ENCODE data around the gene ANP32A. TPM values are rescaled to one million over a fixed set of nuclear protein-coding genes. Genes with fewer than 3 reads are reported as not detected.
"Not testable (repeated sequence)": the region's sequence is repeated elsewhere in the genome, so short reads cannot be mapped to it uniquely, and the experiment has no call there.

ANP32A gene
- total RNA-seq, 1 donor from 2014 or later = 109 TPM

DNA sequence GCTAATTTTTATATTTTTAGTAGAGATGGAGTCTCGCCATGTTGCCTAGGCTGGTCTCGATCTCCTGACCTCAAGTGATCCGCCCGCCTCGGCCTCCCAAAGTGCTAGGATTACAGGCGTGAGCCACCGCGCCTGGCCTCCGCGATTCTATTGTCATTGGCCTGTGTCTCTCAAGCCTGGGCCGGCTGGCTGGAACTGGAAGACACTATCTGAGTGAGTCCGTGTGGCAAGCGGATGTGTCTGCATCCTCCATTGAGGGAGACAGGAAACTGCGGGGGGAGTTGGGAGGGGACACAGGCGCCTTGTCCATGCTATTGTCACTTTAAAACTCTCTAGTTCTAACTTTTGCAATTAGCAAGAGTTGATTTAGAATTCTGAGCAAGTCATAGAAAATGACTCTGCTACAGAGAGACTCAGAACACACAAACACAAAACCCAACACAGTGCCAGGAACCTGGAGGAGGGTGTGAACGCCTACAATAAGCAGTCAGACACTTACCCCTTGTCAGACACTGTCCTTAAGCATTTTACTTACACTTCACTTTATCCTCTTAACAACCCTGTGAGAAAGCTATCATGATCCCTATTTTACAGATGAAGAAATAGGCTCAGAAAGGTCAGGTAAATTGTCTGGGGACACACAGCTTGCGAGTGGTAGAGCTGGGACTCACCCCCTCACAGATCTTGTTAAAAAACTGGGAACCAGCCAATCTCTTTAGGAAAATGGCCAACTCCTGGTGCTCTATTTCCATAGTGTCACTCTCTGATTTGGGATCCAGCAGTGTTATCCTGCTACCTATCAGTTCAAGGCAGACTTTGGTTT, 38.7 kb downstream of the ANP32A start:
- DNase-seq = peak; percentile 29

DNA sequence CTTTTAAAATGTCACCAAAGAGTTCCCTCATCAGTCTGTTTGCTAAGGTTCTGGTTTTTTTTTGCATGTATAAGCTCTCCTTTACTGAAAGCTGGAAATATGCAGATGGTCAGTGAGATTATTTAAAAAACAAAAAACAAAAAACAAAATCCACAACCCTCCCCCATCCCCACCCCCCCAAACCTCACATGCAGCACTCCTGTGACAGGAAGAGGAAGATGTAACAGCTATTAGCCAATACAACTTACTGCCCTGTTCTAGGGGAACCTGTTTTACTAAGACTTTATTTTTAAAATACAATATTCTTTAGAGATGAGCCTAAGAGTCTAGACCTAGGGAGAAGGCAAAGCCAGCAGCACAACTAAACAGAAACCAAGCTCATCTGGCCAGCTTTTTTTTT, 39.5 kb downstream of the ANP32A start:
- DNase-seq = no peak

DNA sequence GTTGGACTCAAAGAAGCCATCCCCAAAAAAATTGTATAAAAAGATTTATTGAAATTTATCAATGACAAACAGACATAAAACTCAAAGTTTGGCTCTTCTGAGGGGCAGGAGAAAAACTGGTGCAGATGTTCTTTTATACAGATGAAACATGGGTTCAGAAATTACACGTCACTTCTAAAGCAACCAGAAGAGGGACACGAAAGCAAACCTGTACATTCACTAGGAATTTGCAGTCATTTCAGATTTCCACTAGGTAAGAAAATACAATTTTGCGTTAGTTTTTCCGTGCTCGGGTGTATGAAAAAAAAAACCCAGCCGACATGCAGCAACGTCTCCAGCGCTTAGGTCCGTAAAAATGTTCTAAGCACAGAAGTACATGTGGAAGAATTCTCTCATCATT, 41.8 kb downstream of the ANP32A start:
- no peak for DNase-seq

DNA sequence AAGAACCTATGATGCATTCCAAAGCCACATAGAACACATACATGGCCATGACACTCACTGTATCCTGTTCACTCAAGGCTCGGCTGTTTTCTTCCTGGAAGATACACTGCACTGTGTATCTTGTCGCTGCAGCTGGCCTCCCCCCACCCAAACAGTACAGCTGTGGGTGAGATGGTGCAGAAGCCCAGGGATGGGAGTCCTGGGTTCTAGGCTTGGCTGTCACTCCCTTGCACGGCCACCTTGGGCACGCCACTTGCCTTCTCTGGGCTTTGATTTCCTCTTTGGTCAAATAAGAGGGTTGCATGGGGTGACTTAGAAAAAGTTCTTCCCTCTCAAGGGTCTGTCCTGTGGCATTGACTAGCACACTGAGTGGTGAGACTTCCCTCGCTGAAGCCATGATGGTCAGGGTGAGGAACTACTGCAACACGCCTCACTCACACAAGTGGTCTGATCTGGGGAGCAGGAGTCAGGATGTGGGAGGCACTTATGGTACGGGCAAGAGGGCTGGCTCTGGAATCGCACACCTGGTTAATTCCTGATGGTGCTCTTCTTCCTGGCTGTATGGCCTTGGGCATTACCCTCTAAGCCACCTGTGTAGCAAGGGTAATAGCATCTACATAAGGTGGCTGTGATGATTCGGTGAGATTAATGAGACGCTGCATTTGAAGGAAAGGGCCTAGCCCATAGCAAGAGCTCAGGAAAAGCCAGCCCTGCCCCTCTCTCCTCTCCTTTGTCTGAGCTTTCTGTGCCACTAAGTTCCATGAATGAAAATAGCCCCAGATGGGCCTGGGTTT, 44.0 kb downstream of the ANP32A start:
- no peak for DNase-seq

DNA sequence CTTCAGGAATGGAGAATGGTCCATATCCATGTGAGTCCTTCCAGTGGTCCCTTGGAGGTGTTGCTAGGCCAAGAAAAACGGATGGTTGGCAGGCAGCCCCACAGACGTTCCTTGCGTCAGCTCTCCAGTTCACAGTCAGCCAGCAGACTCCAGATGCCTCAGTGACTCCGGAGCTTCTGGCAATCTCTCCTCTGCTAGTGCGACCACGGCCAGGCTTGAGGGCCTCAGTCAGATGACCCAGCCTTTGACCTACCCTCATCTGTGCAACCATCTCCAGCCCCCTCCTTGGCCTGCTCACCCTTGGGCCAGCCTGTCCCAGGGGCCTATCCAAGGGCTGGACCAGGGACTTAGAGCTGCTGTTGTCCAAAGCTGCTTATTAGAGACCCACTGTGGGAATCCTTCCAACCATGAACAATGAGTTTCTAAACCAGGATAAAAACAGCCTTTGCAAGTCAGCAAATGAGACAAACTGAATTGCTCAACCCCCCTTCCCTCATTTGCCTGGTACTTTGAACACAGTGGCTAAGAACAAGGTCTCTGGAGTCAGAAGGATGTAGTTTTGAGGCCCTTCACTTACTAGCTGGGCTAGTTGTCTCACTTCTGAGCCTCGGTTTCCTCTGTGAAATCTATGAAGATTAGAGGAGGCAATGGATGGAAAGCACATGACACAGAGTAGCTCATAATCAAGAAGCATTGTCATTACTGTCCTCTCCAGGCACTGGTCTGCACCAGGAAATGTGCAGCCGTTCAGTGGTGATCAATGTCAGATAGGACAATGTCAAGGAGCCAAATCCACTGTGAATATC, 44.8 kb downstream of the ANP32A start:
- peak; percentile 28 for DNase-seq

DNA sequence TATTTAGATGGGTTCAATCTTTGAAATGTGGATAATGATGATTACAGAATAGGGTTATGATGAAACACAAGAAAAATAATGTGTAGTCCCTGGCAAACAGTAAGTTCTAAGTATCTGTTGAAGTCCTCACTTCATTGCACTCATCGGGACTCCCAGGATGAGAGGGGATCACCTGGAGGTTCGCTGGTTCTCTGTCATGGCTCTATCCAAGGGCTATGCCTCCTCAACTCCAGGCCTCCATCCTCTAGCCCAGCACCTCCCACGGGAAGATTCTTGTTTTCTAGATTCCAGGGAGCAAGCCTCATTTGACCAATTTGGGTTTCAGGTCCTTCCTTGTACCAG, 45.5 kb downstream of the ANP32A start:
- DNase-seq = no peak

DNA sequence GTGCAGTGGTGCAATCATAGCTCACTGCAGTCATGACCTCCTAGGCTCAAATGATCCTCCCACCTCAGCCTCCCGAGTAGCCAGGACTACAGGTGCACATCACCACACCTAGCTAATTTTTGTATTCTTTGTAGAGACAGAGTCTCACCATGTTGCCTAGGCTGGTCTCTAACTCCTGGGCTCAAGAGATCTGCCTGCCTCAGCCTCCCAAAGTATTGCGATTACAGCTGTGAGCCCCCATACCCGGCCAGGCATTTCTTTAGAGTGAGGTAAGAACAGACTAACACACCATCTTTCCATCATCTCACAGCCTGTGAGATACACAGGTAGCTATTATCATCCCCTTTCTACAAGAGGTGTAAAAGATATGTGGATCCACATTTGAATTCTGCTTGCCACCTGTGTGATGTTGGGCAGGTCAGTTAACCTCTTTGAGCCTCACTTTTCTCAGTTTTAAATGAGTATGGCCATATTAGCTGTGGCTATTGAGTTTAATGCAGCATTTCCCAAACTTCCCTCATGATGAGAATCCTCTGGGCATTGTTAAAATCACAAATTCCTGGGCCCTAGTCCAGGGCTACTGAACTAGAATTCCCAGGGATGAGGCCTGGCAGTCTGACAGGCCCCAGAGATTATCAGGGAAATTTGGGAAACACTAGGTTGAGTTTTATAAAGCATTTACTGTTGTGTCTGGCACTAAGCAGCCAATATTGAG, 46.0 kb downstream of the ANP32A start:
- no peak for DNase-seq

DNA sequence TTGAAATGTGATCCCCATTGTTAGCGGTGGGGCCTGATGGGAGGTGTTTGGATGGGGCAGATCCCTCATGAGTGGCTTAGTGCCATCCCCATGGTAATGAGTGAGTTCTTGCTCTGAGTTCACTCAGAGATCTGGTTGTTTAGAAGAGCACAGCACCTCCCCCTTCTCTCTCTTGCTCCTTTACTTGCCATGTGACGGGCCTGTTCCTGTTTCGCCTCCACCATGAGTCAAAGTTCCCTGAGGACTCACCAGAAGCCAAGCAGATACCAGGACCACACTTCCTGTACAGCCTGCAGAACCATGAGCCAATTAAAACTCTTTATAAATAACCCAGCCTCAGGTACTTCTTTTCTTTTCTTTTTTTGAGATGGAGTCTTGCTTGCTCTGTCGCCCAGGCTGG, 46.6 kb downstream of the ANP32A start:
- DNase-seq = no peak

DNA sequence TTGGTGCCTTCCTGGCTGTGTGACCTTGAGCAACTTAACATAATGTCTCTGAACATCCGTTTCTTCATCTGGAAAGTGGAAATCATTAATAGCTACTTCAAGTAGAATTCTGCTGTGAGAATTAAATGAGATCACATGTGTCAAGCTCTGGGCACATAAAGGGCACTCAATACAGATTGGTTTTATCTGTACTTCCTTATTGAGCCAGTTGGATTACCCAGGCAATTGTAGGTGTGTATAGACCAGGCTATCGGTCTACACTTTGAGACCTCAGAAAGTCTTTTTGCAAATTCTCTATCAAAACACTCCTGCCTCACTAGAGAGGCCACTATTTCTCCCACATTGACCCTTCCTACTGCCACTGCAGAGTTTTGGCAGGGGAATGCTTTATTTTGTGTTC, 47.7 kb downstream of the ANP32A start:
- no peak for DNase-seq

DNA sequence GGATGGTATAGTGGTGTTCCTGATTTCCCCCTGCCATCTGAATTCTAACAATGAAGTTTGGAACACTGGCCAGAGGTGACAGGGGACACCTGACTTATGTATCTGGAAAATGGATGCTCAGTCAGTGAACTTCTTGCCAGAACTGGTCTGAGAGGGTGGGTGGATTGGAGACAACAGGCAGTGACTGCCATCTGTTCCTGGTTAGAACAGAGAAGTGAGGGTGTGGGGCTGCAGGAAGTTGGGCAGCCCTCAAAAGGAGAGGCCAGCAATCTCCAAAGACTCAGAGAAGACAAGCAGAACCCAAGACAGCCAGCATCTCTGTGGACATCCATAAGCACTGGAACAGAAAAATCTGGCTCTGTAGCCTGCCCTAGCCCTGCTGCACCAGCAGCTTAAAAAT, 50.5 kb downstream of the ANP32A start:
- DNase-seq = no peak

DNA sequence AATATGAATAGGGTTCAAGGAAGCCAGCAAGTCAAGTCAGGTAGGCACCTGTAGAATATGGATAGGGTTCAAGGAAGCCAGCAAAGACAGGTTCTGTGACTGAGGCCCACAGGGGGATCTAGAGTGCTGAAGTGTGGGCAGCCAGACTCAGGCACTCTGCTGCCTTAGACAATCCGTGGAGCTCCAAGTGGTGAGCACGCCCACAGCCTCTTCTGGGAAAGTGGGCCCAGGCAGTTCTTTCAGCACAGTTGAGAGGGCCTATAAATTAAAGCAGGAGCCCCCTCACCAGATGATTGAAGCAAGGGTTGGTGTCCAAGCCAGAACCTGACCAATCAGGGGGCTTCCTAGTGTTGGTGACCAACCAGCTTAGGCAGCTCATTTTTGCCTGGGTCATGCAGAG, 51.0 kb downstream of the ANP32A start:
- DNase-seq = no peak

DNA sequence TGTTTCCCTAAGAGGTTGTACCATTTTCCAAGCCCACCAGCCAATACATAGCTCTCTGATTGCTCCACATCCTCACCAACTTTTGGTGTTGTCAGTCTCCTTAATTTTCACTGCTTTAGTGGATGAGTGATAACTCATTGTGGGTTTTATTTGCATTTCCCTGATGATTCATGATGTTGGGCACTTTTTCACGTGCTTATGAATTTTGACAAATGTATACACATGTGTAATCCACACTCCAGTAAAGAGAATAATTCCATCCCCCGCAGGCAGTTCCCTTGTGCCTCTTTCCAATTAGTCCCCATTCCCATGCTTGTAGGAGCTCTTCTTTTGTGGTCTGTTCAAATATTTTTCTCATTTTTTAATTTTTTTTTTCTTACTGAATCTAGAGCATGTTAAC, 52.4 kb downstream of the ANP32A start:
- no peak for DNase-seq

DNA sequence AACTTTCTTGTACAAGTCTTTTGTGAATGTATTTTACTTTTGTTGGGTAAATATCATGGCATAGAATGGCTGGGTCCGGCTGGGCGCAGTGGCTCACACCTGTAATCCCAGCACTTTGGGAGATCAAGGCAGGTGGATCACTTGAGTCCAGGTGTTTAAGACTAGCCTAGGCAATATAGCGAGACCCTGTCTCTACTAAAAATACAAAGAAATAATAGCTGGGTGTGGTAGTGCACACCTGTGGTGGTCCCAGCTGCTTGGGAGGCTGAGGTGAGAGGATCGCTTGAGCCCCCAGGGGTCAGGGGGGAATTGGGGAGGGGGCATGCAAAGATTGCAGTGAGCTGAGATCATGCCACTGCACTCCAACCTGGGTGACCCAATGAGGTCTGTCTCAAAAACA, 52.9 kb downstream of the ANP32A start:
- DNase-seq = no peak

DNA sequence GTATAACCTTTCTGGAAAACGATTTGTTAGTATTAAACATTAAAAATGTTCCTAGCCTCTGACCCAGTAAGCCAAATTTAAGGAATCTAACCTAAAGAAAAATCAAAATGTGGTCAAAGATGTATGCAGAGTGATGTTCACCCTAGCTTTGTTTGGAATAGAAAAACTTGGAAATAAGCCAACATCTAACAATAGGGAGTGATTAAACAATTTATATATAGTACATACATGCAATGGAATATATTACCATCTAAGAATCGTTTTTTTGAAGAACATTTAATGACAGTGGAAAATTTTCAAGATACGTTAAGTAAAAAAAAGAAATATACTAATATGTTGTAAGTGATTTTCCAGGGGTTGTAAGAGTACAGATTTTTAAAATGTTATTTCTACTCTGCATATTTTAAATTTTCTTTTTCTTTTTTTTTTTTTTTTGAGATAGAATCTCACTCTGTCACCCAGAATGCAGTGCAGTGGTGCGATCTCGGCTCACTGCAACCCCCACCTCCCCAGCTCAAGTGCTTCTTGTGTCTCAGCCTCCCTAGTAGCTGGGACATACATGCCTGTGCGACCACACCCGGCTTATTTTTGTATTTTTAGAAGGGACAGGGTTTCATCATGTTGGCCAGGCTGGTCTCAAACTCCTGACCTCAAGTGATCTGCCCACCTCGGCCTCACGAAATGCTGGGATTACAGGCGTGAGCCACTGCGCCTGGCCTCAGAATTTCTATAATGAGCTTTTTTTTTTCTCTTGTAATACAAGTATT, 54.9 kb downstream of the ANP32A start:
- DNase-seq = no peak

DNA sequence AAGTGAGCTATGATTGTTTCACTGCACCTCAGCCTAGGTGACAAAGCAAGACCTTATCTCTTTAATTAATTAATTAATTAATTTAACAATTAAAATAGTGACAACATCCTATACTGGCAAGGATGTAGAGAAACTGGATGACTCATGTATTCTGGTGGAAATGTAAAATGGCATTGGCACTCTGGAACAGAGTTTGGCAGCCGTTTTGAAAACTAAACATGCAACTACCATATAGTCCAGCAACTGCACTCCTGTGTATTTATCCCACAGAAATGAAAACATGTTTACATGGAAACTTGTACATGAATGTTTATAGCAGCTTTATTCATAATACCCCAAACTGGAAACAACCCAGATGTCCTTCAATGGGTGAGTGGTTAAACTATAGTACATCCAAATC, 56.6 kb downstream of the ANP32A start:
- no peak for DNase-seq

DNA sequence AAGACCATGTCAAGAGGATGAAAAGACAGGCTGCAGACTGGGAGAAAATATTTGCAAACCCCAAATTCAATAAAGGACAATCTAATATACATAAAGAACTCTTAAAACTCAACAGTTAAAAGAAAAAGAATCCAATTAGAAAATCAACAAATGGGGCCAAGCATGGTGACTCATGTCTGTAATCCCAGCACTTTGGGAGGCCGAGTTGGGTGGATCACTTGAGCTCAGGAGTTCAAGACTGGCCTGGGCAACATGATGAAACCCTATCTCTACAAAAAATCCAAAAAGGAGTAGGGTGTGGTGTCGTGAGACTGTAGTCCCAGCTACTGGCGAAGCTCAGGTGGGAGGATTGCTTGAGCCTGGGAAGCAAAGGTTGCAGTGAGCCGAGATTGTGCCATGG, 57.6 kb downstream of the ANP32A start:
- DNase-seq = no peak

DNA sequence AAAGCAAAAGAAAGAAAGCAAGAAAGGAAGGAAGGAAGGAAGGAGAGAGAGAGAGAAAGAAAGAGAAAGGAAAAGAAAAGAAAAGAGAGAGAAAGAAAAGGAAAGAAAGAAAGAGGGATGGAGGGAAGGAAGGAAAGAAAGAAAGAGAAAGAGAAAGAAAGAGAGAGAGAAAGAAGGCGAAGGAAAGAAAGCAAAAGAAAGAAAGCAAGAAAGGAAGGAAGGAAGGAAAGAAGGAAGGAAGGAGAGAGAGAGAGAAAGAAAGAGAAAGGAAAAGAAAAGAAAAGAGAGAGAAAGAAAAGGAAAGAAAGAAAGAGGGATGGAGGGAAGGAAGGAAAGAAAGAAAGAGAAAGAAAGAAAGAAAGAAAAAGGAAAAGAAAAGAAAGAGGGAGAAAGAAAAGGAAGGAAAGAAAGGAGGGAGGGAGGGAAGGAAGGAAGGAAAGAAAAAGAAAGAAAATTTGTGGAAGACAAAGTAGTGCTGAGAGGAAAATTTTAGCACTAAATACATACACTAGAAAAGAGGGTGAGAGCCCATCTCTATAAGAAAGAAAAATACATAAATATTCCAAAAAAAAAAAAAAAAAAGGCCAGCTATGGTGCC, 60.6 kb downstream of the ANP32A start:
- DNase-seq = not testable (repeated sequence)

DNA sequence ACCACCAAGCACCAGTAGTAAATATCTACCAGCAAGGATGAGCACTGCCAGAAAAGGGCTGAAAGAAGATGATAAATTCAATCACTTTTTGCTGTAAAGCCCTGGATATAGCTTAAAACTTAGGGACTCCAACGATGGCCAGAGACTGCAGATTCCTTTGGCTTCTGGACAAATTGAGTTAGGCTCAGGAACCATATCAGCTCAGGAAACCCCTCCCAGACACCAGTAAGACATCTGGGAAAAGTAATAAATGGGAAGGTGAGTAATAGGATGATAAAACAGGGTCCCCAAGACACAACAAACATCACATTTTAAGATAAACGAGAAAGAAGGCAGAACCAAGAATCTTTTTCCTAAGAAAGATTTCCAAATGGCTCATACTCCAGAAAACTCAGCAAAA, 65.0 kb downstream of the ANP32A start:
- DNase-seq = no peak

DNA sequence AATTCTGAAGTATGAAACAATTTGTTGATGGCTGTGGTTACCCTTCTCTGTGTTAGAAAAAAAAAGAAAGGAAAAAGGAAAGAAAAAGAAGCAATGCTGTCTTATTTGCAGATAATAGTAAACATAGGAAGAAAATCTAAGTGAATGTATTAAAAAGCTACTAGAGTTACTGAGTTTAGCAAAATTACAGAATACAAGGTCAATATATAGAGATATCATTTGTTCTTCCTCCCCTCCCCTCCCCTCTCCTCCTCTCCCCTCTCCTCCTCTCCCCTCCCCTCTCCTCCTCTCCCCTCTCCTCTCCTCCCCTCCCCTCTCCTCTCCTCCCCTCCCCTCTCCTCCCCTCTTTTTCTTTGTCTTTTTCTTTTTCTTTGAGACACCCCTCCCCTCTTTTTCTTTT, 69.1 kb downstream of the ANP32A start:
- DNase-seq = no peak

DNA sequence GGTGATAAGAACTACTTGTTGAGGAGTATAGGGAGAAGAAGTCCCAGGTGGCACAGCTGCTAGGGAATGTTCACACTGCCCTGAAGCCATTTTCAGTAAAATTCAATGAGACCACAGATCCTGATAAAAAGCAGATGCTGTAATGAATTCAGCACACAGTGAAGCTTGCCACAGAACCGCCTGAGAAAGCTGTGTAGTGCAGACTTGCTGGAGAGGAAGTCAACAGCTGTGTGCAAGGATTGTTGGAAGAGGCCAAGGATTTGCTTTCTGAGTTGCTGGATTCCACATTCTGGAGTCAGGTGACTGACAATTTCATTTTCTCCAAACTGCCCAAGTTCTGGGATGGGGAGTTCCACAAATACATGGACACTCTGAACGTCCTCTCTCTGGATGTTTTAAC, 70.9 kb downstream of the ANP32A start:
- DNase-seq = no peak

DNA sequence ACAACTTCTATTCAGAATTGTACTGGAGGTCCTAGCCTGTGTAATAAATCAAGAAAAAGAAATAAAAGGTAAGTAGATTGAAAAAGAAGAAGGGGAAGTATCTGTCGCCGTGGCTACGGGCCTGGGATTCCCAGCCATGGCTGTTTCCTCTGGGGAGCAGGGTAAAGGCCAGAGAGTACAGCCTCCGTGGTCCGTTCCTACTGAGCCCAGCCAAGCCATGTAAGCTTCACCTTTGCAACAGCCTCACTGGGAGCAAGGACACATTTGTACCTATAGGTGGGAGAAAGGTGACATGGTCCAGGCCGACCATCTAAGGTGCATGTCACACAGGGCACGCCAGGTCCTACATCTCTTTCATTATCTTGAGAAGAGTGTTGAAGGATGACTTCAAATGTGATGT, 71.3 kb downstream of the ANP32A start:
- DNase-seq = no peak
